WTC11 (cell line): ENCODE results near the gene IFI27L2.

Experiments used
- ELF4 ChIP-seq: sonication (generic); formaldehyde crosslinking; IDR thresholded peaks from 2 replicates; pipeline ENCODE4 v1.8.1; 2022; ENCODE audit warnings: low read depth, mild to moderate bottlenecking, moderate library complexity, missing genetic modification reagents
- KAT7 ChIP-seq: sonication (generic); formaldehyde crosslinking; IDR thresholded peaks from 2 replicates; pipeline ENCODE4 v1.8.1; 2023; ENCODE audit warnings: missing genetic modification reagents, mild to moderate bottlenecking, borderline replicate concordance
- NR1H2 ChIP-seq: sonication (generic); formaldehyde crosslinking; IDR thresholded peaks from 2 replicates; pipeline ENCODE4 v1.9.0; 2021; ENCODE audit warnings: mild to moderate bottlenecking, moderate library complexity, missing genetic modification reagents
- SP1 ChIP-seq: sonication (generic); formaldehyde crosslinking; conservative IDR thresholded peaks from 2 replicates; pipeline ENCODE4 v1.8.1; 2022; ENCODE audit warnings: missing genetic modification reagents
- ZNF317 ChIP-seq: sonication (generic); formaldehyde crosslinking; IDR thresholded peaks from 2 replicates; pipeline ENCODE4 v1.8.1; 2023; ENCODE audit warnings: low read depth, mild to moderate bottlenecking, moderate library complexity, missing genetic modification reagents, borderline replicate concordance
- TF ChIP-seq, protein P1 (sequence below): fragments of 200-600 bp; IDR thresholded peaks from 2 replicates; pipeline ENCODE4 v1.8.0; 2022; ENCODE audit warnings: antibody characterized with exemption
- TF ChIP-seq, protein P2 (sequence below): sonication (generic); formaldehyde crosslinking; IDR thresholded peaks from 2 replicates; pipeline ENCODE4 v1.8.0; 2022; ENCODE audit warnings: mild to moderate bottlenecking, missing genetic modification reagents
- TF ChIP-seq, protein P3 (sequence below): sonication (generic); formaldehyde crosslinking; IDR thresholded peaks from 2 replicates; pipeline ENCODE4 v1.8.1; 2022; ENCODE audit warnings: low read depth, mild to moderate bottlenecking, moderate library complexity, missing genetic modification reagents, borderline replicate concordance

DNA sequence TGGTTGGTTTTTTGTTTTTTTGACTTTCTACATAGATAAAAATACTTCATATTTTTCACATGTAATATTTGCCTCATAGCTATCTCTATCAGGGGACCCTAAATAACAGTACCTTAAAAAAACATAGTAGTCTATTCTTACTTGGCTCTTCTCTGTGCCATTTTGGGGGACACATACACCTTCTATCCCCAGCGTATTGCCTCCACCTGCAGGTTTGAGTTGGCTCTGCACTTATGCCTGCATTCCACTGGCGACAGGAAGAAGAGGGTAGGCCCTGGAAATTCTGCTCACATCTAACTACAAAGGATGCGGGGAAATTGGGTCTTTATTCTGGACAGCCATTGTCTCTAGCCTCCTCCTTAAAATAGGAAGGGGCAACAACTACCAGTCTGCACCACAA, 13.8 kb upstream of the IFI27L2 start:
- TF ChIP-seq, protein P1, sequence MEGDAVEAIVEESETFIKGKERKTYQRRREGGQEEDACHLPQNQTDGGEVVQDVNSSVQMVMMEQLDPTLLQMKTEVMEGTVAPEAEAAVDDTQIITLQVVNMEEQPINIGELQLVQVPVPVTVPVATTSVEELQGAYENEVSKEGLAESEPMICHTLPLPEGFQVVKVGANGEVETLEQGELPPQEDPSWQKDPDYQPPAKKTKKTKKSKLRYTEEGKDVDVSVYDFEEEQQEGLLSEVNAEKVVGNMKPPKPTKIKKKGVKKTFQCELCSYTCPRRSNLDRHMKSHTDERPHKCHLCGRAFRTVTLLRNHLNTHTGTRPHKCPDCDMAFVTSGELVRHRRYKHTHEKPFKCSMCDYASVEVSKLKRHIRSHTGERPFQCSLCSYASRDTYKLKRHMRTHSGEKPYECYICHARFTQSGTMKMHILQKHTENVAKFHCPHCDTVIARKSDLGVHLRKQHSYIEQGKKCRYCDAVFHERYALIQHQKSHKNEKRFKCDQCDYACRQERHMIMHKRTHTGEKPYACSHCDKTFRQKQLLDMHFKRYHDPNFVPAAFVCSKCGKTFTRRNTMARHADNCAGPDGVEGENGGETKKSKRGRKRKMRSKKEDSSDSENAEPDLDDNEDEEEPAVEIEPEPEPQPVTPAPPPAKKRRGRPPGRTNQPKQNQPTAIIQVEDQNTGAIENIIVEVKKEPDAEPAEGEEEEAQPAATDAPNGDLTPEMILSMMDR, result 0 out of 2 replicates have a peak, but pooled peaks have one; percentile 15
- TF ChIP-seq NR1H2 (CRISPR knock-in tag) (no peak), SP1 (CRISPR knock-in tag) (no peak), ELF4 (CRISPR knock-in tag) (no peak), KAT7 (no peak), ZNF317 (CRISPR knock-in tag) (no peak)
- TF ChIP-seq, protein P2, sequence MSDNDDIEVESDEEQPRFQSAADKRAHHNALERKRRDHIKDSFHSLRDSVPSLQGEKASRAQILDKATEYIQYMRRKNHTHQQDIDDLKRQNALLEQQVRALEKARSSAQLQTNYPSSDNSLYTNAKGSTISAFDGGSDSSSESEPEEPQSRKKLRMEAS (CRISPR knock-in tag), result no peak
- TF ChIP-seq, protein P3, sequence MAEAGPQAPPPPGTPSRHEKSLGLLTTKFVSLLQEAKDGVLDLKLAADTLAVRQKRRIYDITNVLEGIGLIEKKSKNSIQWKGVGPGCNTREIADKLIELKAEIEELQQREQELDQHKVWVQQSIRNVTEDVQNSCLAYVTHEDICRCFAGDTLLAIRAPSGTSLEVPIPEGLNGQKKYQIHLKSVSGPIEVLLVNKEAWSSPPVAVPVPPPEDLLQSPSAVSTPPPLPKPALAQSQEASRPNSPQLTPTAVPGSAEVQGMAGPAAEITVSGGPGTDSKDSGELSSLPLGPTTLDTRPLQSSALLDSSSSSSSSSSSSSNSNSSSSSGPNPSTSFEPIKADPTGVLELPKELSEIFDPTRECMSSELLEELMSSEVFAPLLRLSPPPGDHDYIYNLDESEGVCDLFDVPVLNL (CRISPR knock-in tag), result no peak
